Measurements from ENCODE around the gene KLHL26. TPM values are rescaled to one million over a fixed set of nuclear protein-coding genes. Genes with fewer than 3 reads are reported as not detected.

The KLHL26 gene
- total RNA-seq, 3 donors from 2014 or later (not counting 1 experiment from before 2014, with no cell fraction given): 8.0 to 11.5 (median 9.6) TPM

- peaks cover 46% of the 10 kb centered on the region for H3K27me3 ChIP-seq (ENCODE audit: control insufficient read depth, insufficient read depth, low read length)
- peaks cover 4 to 23% of the 10 kb centered on the region in 2 donors for H3K4me1 Mint-ChIP-seq
- no peak overlapping the region for H3K4me3 ChIP-seq (ENCODE audit: low read length)
- DNase-seq (no peak), ATAC-seq (no peak)
- peaks cover 30 to 54% of the 10 kb centered on the region in 2 donors for H3K27me3 Mint-ChIP-seq (ENCODE audit: low read depth in 2 of 2)
- no peaks in the 10 kb centered on the region for H3K36me3 Mint-ChIP-seq
- no peak overlapping the region for H3K27ac ChIP-seq (ENCODE audit: low read length)
- WGBS (ENCODE audit: insufficient coverage): 36% methylated on average over 23 of the region's 23 CpGs
- TF ChIP-seq, protein P1, sequence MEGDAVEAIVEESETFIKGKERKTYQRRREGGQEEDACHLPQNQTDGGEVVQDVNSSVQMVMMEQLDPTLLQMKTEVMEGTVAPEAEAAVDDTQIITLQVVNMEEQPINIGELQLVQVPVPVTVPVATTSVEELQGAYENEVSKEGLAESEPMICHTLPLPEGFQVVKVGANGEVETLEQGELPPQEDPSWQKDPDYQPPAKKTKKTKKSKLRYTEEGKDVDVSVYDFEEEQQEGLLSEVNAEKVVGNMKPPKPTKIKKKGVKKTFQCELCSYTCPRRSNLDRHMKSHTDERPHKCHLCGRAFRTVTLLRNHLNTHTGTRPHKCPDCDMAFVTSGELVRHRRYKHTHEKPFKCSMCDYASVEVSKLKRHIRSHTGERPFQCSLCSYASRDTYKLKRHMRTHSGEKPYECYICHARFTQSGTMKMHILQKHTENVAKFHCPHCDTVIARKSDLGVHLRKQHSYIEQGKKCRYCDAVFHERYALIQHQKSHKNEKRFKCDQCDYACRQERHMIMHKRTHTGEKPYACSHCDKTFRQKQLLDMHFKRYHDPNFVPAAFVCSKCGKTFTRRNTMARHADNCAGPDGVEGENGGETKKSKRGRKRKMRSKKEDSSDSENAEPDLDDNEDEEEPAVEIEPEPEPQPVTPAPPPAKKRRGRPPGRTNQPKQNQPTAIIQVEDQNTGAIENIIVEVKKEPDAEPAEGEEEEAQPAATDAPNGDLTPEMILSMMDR (IDR thresholded peaks at IDR 0.05): no peak
- intact Hi-C loops (cut with micrococcal nuclease): no loop called here
- H3K9me3 ChIP-seq (ENCODE audit: control insufficient read depth, insufficient read depth, low read length): no peaks in the 10 kb centered on the region
- H3K27ac Mint-ChIP-seq: no peak overlapping the region
- H3K4me1 ChIP-seq (ENCODE audit: control insufficient read depth, insufficient read depth, low read length): peaks cover 22% of the 10 kb centered on the region
- H3K36me3 ChIP-seq (ENCODE audit: control insufficient read depth, insufficient read depth, low read length): no peaks in the 10 kb centered on the region
- no peaks in the 10 kb centered on the region for H3K9me3 Mint-ChIP-seq
- H3K4me3 Mint-ChIP-seq: peak overlapping the region; percentile 31
These were observed 23.1 kb upstream of the KLHL26 start for GRCh38 chr19:18613589-18614234.

GRCh38 chr19:18616023-18616422 lies 20.8 kb upstream of the KLHL26 start:
- no peaks in the 10 kb centered on the region for H3K36me3 ChIP-seq (ENCODE audit: control insufficient read depth, insufficient read depth, low read length)
- no peak overlapping the region for H3K4me3 Mint-ChIP-seq
- no peak overlapping the region for H3K27ac Mint-ChIP-seq
- no peaks in the 10 kb centered on the region for H3K9me3 Mint-ChIP-seq
- peaks cover 2 to 21% of the 10 kb centered on the region in 2 donors for H3K4me1 Mint-ChIP-seq
- no peaks in the 10 kb centered on the region for H3K36me3 Mint-ChIP-seq
- peaks cover 18 to 39% of the 10 kb centered on the region in 2 donors for H3K27me3 Mint-ChIP-seq (ENCODE audit: low read depth in 2 of 2)
- no peak overlapping the region for H3K4me3 ChIP-seq (ENCODE audit: low read length)
- no peak for ATAC-seq
- 86% methylated on average over 2 of the region's 3 CpGs for WGBS (ENCODE audit: insufficient coverage)
- peaks cover 34% of the 10 kb centered on the region for H3K27me3 ChIP-seq (ENCODE audit: control insufficient read depth, insufficient read depth, low read length)
- H3K4me1 ChIP-seq (ENCODE audit: control insufficient read depth, insufficient read depth, low read length): peaks cover 19% of the 10 kb centered on the region
- H3K9me3 ChIP-seq (ENCODE audit: control insufficient read depth, insufficient read depth, low read length): no peaks in the 10 kb centered on the region
- H3K27ac ChIP-seq (ENCODE audit: low read length): no peak overlapping the region
- TF ChIP-seq, protein P1 (IDR thresholded peaks at IDR 0.05): no peak
- DNase-seq: no peak
- intact Hi-C loops (cut with micrococcal nuclease): no loop called here

- intact Hi-C loops (cut with micrococcal nuclease): no loop called here
- Histone ChIP-seq H3K36me3 (ENCODE audit: control insufficient read depth, insufficient read depth, low read length) (no peaks in the 10 kb centered on the region), H3K9me3 (ENCODE audit: control insufficient read depth, insufficient read depth, low read length) (no peaks in the 10 kb centered on the region), H3K27me3 (ENCODE audit: control insufficient read depth, insufficient read depth, low read length) (peaks cover 22% of the 10 kb centered on the region), H3K4me3 (ENCODE audit: low read length) (no peak overlapping the region), H3K27ac (ENCODE audit: low read length) (no peak overlapping the region), H3K4me1 (ENCODE audit: control insufficient read depth, insufficient read depth, low read length) (peaks cover 7% of the 10 kb centered on the region)
- H3K4me1 Mint-ChIP-seq: peaks cover 0 to 10% of the 10 kb centered on the region in 2 donors
- ATAC-seq (no peak), DNase-seq (no peak)
- no peak overlapping the region for H3K4me3 Mint-ChIP-seq
- H3K36me3 Mint-ChIP-seq: no peaks in the 10 kb centered on the region
- TF ChIP-seq, protein P1 (IDR thresholded peaks at IDR 0.05): no peak
- no peak overlapping the region for H3K27ac Mint-ChIP-seq
- peaks cover 14 to 28% of the 10 kb centered on the region in 2 donors for H3K27me3 Mint-ChIP-seq (ENCODE audit: low read depth in 2 of 2)
- H3K9me3 Mint-ChIP-seq: no peaks in the 10 kb centered on the region
These were observed 19.3 kb upstream of the KLHL26 start for GRCh38 chr19:18617562-18617961.

- ATAC-seq: no peak
- Histone ChIP-seq H3K4me3 (ENCODE audit: low read length) (no peak overlapping the region), H3K9me3 (ENCODE audit: control insufficient read depth, insufficient read depth, low read length) (no peaks in the 10 kb centered on the region), H3K27me3 (ENCODE audit: control insufficient read depth, insufficient read depth, low read length) (peaks cover 20% of the 10 kb centered on the region), H3K4me1 (ENCODE audit: control insufficient read depth, insufficient read depth, low read length) (peaks cover 3% of the 10 kb centered on the region), H3K27ac (ENCODE audit: low read length) (no peak overlapping the region), H3K36me3 (ENCODE audit: control insufficient read depth, insufficient read depth, low read length) (no peaks in the 10 kb centered on the region)
- intact Hi-C loops (cut with micrococcal nuclease): no loop called here
- H3K4me3 Mint-ChIP-seq: no peak overlapping the region
- 96% methylated on average over 12 of the region's 13 CpGs for WGBS (ENCODE audit: insufficient coverage)
- no peak overlapping the region for H3K27ac Mint-ChIP-seq
- peaks cover 14 to 27% of the 10 kb centered on the region in 2 donors for H3K27me3 Mint-ChIP-seq (ENCODE audit: low read depth in 2 of 2)
- TF ChIP-seq, protein P1 (IDR thresholded peaks at IDR 0.05): no peak
- H3K9me3 Mint-ChIP-seq: no peaks in the 10 kb centered on the region
- no peak for DNase-seq
- no peaks in the 10 kb centered on the region for H3K36me3 Mint-ChIP-seq
- peaks cover 0 to 8% of the 10 kb centered on the region in 2 donors for H3K4me1 Mint-ChIP-seq
These were observed 18.6 kb upstream of the KLHL26 start for GRCh38 chr19:18618236-18618635.
